GM15510 (cell line): Measurements from ENCODE around the gene ATP6V0A1.

Experiments
- POLR2A ChIP-seq: IDR thresholded peaks from 3 replicates; pipeline ENCODE4 v1.6.1; 2011; ENCODE audit warnings: borderline replicate concordance; ENCODE audit not compliant: insufficient read length; ENCODE audit errors: extremely low read depth

The ATP6V0A1 gene

GRCh38 chr17:42509409-42509808 lies 50.7 kb downstream of the ATP6V0A1 start:
- no peak for TF ChIP-seq POLR2A

GRCh38 chr17:42509841-42510240 lies 51.2 kb downstream of the ATP6V0A1 start:
- no peak for TF ChIP-seq POLR2A

- no peak for TF ChIP-seq POLR2A
These were observed 53.6 kb downstream of the ATP6V0A1 start for GRCh38 chr17:42512246-42512645.

- no peak for TF ChIP-seq POLR2A
These were observed 54.1 kb downstream of the ATP6V0A1 start for GRCh38 chr17:42512733-42513251.

- no peak for TF ChIP-seq POLR2A
These were observed 55.0 kb downstream of the ATP6V0A1 start for GRCh38 chr17:42513686-42514085.

- TF ChIP-seq POLR2A = no peak
These were observed 55.6 kb downstream of the ATP6V0A1 start for GRCh38 chr17:42514279-42514678.

- TF ChIP-seq POLR2A = no peak
These were observed 56.2 kb downstream of the ATP6V0A1 start for GRCh38 chr17:42514867-42515266.

- no peak for TF ChIP-seq POLR2A
These were observed 58.8 kb downstream of the ATP6V0A1 start for GRCh38 chr17:42517516-42517915.

GRCh38 chr17:42518046-42518754 lies 59.5 kb downstream of the ATP6V0A1 start:
- TF ChIP-seq POLR2A = no peak

GRCh38 chr17:42518755-42519545 lies 60.3 kb downstream of the ATP6V0A1 start:
- TF ChIP-seq POLR2A = no peak

- no peak for TF ChIP-seq POLR2A
These were observed 61.1 kb downstream of the ATP6V0A1 start for GRCh38 chr17:42519546-42520491.

GRCh38 chr17:42520540-42520951 lies 61.9 kb downstream of the ATP6V0A1 start:
- TF ChIP-seq POLR2A = no peak

GRCh38 chr17:42521036-42521435 lies 62.4 kb downstream of the ATP6V0A1 start:
- TF ChIP-seq POLR2A = no peak

- TF ChIP-seq POLR2A = no peak
These were observed 63.1 kb downstream of the ATP6V0A1 start for GRCh38 chr17:42521666-42522262.
